HepG2 (cell line): ENCODE data around the gene PRDM15. TPM values are rescaled to one million over a fixed set of nuclear protein-coding genes. Genes with fewer than 3 reads are reported as not detected.

Source experiments
- ATAC-seq: fragments of 200-7000 bp; cut with Tn5 transposase; 3 replicates; pipeline ENCODE4 v1.9.1; 2020; ENCODE audit warnings: mild to moderate bottlenecking, moderate library complexity
- BruUV-seq: library from RNA; stranded (reverse); fragments of 400-500 nt; replicated peaks from 2 replicates; lab custom pipeline; 2021; lab: Mats Ljungman, UMichigan
- CTCF ChIA-PET: fragments of 300-600 bp; formaldehyde crosslinking; extraction: SDS; loops from one replicate; lab custom pipeline; 2021; ENCODE audit warnings: low total read pairs, inconsistent platforms, low intra/inter-chr PET ratio; lab: Yijun Ruan, JAX
- POLR2A ChIA-PET: fragments of 350-600 bp; sonication (Branson Sonifier 250); formaldehyde crosslinking; loops from one replicate; lab custom pipeline; 2020; ENCODE audit warnings: antibody characterized with exemption, inconsistent platforms; lab: Yijun Ruan, JAX
- DNase-seq: peaks from one replicate; pipeline ENCODE4 v3.0.0-alpha.2; 2015; ENCODE audit warnings: low spot score
- FAIRE-seq: peaks from 3 replicates; lab custom pipeline; 2011; peaks lifted over from hg19 to GRCh38; lab: Jason Lieb, UNC
- H2AFZ ChIP-seq: one replicate; pipeline ENCODE4 v1.6.1; 2011; ENCODE audit warnings: low read length, inconsistent platforms
- H3K27ac ChIP-seq: fragments of 300-600 bp; 3 replicates; pipeline ENCODE4 v1.8.0; 2011; ENCODE audit warnings: mixed run types, mild to moderate bottlenecking, mixed read lengths, low read length, inconsistent platforms; ENCODE audit not compliant: insufficient read depth; ENCODE audit errors: extremely low read length
- H3K27me3 ChIP-seq, 2 experiments: fragments of 200-600 bp in 1 of 2; 2 replicates in 1 of 2; 3 replicates in 1 of 2; pipeline versions ENCODE4 v1.6.0 to v1.8.0; 2011; ENCODE audit warnings: low read length in 2 of 2, mild to moderate bottlenecking in 2 of 2, moderate library complexity in 2 of 2, inconsistent platforms in 1 of 2; ENCODE audit not compliant: insufficient read depth in 2 of 2, control insufficient read depth in 1 of 2
- H3K36me3 ChIP-seq, 2 experiments: fragments of 200-600 bp in 1 of 2; replicated peaks in 1 of 2; 2 replicates in 1 of 2; 3 replicates in 1 of 2; pipeline versions ENCODE4 v1.5.1 to v1.8.0; 2011; ENCODE audit warnings: low read length in 2 of 2, inconsistent platforms in 1 of 2; ENCODE audit not compliant: insufficient read depth in 2 of 2, control insufficient read depth in 1 of 2
- H3K4me1 ChIP-seq: 2 replicates; pipeline ENCODE4 v1.5.1; 2012; ENCODE audit warnings: low read length, inconsistent platforms; ENCODE audit not compliant: insufficient read depth
- H3K4me2 ChIP-seq: 2 replicates; pipeline ENCODE4 v1.6.0; 2011; ENCODE audit warnings: low read depth, low read length, inconsistent platforms
- H3K4me3 ChIP-seq, 3 experiments: fragments of 200-600 bp in 1 of 3; sonication (generic), shearing (Covaris generic) in 1 of 3; replicated peaks in 1 of 3; 2 replicates each; pipeline ENCODE4 v1.5.1; 2011 to 2016; ENCODE audit warnings: low read length in 3 of 3, inconsistent platforms in 2 of 3, low read depth in 2 of 3, mild to moderate bottlenecking in 2 of 3, control low read depth in 1 of 3, mixed read lengths in 1 of 3; ENCODE audit not compliant: insufficient read depth in 1 of 3
- H3K79me2 ChIP-seq: one replicate; pipeline ENCODE4 v1.6.1; 2011; ENCODE audit warnings: low read length, inconsistent platforms; ENCODE audit not compliant: insufficient read depth
- H3K9ac ChIP-seq: 2 replicates; pipeline ENCODE4 v1.6.0; 2011; ENCODE audit warnings: mild to moderate bottlenecking, low read depth, low read length, inconsistent platforms; ENCODE audit not compliant: insufficient read depth
- H3K9me3 ChIP-seq: 2 replicates; pipeline ENCODE4 v1.5.1; 2012; ENCODE audit warnings: mild to moderate bottlenecking, low read length
- H4K20me1 ChIP-seq: 2 replicates; pipeline ENCODE4 v1.6.0; 2011; ENCODE audit warnings: inconsistent platforms, mild to moderate bottlenecking, low read length, moderate library complexity; ENCODE audit not compliant: insufficient read depth
- ZNF75D ChIP-seq: sonication (generic); formaldehyde crosslinking; IDR thresholded peaks from 2 replicates; pipeline ENCODE4 v1.8.1; 2023; ENCODE audit warnings: missing genetic modification reagents, mild to moderate bottlenecking, borderline replicate concordance
- WGBS: methylation state at CpG from one replicate; pipeline ENCODE4 v1.1.6; 2017; ENCODE audit warnings: low lambda C conversion rate; 5-methylcytosine and 5-hydroxymethylcytosine counted together
- in situ Hi-C: cut with HindIII; loops from 2 replicates; pipeline ENCODE4 v1.10.0; 2017; ENCODE audit warnings: low pct_unique_long_range_greater_than_20kb; ENCODE audit not compliant: extremely low pct_ligation_motif_present
- intact Hi-C: fragments of 100-400 bp; cut with micrococcal nuclease; formaldehyde crosslinking; loops from one replicate; pipeline ENCODE4 v1.10.0; 2022; ENCODE audit not compliant: unreplicated experiment
- polyA plus RNA-seq, 8 experiments: library from polyadenylated mRNA; depleted of rRNA in 3 of 8; stranded (reverse) in 7 of 8; unstranded in 1 of 8; fragments of >200 nt; fragmentation: Illumina TruSeq in 4 of 8; extraction: Trizol in 4 of 8; gene quantifications; 2 replicates each; pipeline versions ENCODE4 v1.2.1 to v1.2.3, GENCODE V29; 2011 to 2016; ENCODE audit warnings: low read depth in 4 of 8, missing spikeins in 1 of 8, mixed read lengths in 1 of 8; ENCODE audit not compliant: insufficient read depth in 1 of 8
- small RNA-seq, 3 experiments: library from RNA; depleted of rRNA; stranded (forward); fragments of <200 nt; gene quantifications; one replicate each; pipeline ENCODE3, GENCODE V24; 2012; ENCODE audit warnings: low read depth in 2 of 3, low replicate concordance in 1 of 3; ENCODE audit not compliant: insufficient read length in 3 of 3, insufficient read depth in 2 of 3
- total RNA-seq, 5 experiments: library from RNA; depleted of rRNA; stranded (reverse); fragments of >200 nt; fragmentation: Illumina TruSeq; extraction: Trizol; gene quantifications; 2 replicates each; pipeline ENCODE4 v1.2.3, GENCODE V29; 2016; ENCODE audit warnings: low read depth in 1 of 5

The PRDM15 gene
- total and polyA plus RNA-seq, 2 of the 13 experiments (the other 11 are each of a cell fraction or from before 2014, with no cell fraction given) = 4.0 to 6.9 TPM

DNA sequence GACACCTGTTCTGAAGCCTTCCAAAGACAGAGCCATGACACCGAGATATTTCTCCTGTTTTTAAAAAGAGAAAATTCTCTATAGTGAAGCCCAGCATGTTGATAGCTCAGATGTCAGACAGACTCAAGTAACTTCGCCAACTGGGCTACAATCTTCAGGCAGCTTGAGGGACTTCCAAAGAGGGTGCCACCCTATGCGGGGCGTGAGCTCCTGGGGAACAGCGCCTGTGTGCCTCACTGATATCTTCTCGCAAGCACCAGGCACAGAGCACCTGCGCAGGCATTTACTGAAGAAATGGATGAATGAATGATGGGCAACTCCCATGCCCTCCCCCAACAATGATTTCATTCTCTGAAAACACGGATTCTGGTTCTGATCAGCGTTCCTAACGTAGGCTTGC lies 129.9 kb downstream of the PRDM15 start:
- Histone ChIP-seq H3K27me3 (no peaks in the 10 kb centered on the region), H2AFZ (no peak overlapping the region), H3K9me3 (no peaks in the 10 kb centered on the region), H3K9ac (no peak overlapping the region), H4K20me1 (peaks cover 30% of the 10 kb centered on the region; the same call in 1 of the 2 replicates), H3K36me3 (peaks cover 31 to 61% of the 10 kb centered on the region in 2 experiments), H3K4me2 (no peak overlapping the region), H3K79me2 (peaks cover 10% of the 10 kb centered on the region), H3K27ac (peak overlapping the region; percentile 55), H3K4me3 (no peak overlapping the region), H3K4me1 (peaks cover 45% of the 10 kb centered on the region)
- BruUV-seq = no TSS peak
- FAIRE-seq (no peak), DNase-seq (no peak), ATAC-seq (no peak)
- intact Hi-C loops (no loop called here), in situ Hi-C loops (no loop called here)
- no peak for TF ChIP-seq ZNF75D (CRISPR knock-in tag)
- ChIA-PET CTCF (no interaction called here), POLR2A (interaction anchor here (0.7 to 4.4 kb wide), 5 partner anchors 15 to 34 kb away, joined by 5 to 35 read pairs (median 19); partner anchors contain the start of gene RIPK4)
- 99% methylated on average over 7 of the region's 10 CpGs for WGBS

Small RNA genes within 50 kb of the gene (small RNA-seq; reads per million reads assigned to genes)
- 0 reads per million in 3 experiments for gene RF00334

Other genes starting within 250 kb of the PRDM15 start
- gene RIPK4, start 112.3 kb downstream of the PRDM15 start, total RNA-seq (2016; rRNA removed; fragmentation: Illumina TruSeq; extraction: Trizol) = 4.9 and 5.3 TPM in 2 replicates
- gene RIPK4, start 112.3 kb downstream of the PRDM15 start, polyA plus RNA-seq (2011; rRNA removed) = 3.1 and 3.7 TPM in 2 replicates
- 10.4 and 12.5 TPM in 2 replicates for gene C2CD2, start 74.7 kb upstream of the PRDM15 start, total RNA-seq (2016; rRNA removed; fragmentation: Illumina TruSeq; extraction: Trizol)
- 19.5 and 19.7 TPM in 2 replicates for gene C2CD2, start 74.7 kb upstream of the PRDM15 start, polyA plus RNA-seq (2011; rRNA removed)
- 6.1 and 7.7 TPM in 2 replicates for gene ZBTB21, start 131.0 kb upstream of the PRDM15 start, total RNA-seq (2016; rRNA removed; fragmentation: Illumina TruSeq; extraction: Trizol)
- 2.5 and 4.5 TPM in 2 replicates for gene ZBTB21, start 131.0 kb upstream of the PRDM15 start, polyA plus RNA-seq (2011; rRNA removed)
- not detected in 2 replicates for gene UMODL1, start 192.0 kb upstream of the PRDM15 start, total RNA-seq (2016; rRNA removed; fragmentation: Illumina TruSeq; extraction: Trizol)
- gene UMODL1, start 192.0 kb upstream of the PRDM15 start, polyA plus RNA-seq (2011; rRNA removed) = not detected in 2 replicates